ENCODE data around the gene SETBP1. TPM values are rescaled to one million over a fixed set of nuclear protein-coding genes. Genes with fewer than 3 reads are reported as not detected.

Gene SETBP1
- total RNA-seq, 1 donor from 2014 or later: 15.5 TPM

GRCh38 chr18:44774191-44774590 lies 93.5 kb downstream of the SETBP1 start:
- intact Hi-C loops (cut with DNase I): no loop called here
- no peak for DNase-seq (ENCODE audit: low spot score)

GRCh38 chr18:44777457-44778192 lies 96.9 kb downstream of the SETBP1 start:
- no peak for DNase-seq (ENCODE audit: low spot score)
- intact Hi-C loops (cut with DNase I): no loop called here

DNA sequence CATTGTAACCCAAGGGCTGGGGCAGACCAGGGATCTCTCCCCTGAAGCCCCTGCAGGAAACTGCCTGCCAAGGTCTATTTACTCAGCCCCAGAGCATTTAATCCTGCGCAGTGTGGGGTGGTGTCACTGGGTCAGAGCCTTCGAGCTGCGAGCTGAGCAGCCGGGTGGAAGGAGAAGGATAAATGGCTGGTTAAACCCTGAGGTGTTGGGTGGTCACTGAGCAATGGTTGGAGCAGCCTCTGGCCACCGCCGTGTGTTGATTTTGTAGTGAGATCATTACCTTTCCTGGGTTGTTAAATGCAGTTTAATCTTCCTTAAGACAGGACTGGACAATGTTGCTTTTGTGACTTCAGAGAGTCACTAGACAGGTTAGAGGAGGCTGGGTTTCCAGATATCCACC lies 98.1 kb downstream of the SETBP1 start:
- no peak for DNase-seq (ENCODE audit: low spot score)
- intact Hi-C loops (cut with DNase I): no loop called here

- intact Hi-C loops (cut with DNase I): no loop called here
- no peak for DNase-seq (ENCODE audit: low spot score)
These were observed 99.1 kb downstream of the SETBP1 start for GRCh38 chr18:44779753-44780292.

- DNase-seq (ENCODE audit: low spot score): no peak
- intact Hi-C loops (cut with DNase I): no loop called here
These were observed 101.2 kb downstream of the SETBP1 start for GRCh38 chr18:44781886-44782285.

GRCh38 chr18:44782617-44783016 lies 101.9 kb downstream of the SETBP1 start:
- no peak for DNase-seq (ENCODE audit: low spot score)
- intact Hi-C loops (cut with DNase I): no loop called here

- intact Hi-C loops (cut with DNase I): no loop called here
- no peak for DNase-seq (ENCODE audit: low spot score)
These were observed 102.7 kb downstream of the SETBP1 start for GRCh38 chr18:44783371-44783770.

DNA sequence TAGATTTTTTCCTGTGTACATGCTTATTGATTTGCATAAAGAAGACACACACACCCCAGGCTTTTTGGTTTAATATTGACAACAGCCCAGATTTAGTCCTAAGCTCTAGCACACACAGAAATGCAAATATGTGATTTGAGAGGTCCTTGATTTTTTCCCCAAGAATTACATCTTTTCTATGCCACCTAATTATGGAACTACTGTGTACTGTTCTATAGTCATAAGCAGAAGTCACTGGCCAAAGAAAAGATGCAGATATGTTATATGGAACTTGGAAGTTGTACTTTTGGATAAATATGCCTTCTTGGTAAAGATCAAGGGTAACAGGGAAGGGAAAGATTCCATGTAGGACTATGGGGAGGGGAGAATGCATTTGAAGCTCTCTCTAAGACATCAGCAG lies 105.6 kb downstream of the SETBP1 start:
- no peak for DNase-seq (ENCODE audit: low spot score)
- intact Hi-C loops (cut with DNase I): no loop called here

GRCh38 chr18:44786688-44787087 lies 106.0 kb downstream of the SETBP1 start:
- DNase-seq (ENCODE audit: low spot score): no peak
- intact Hi-C loops (cut with DNase I): no loop called here

GRCh38 chr18:44788334-44788733 lies 107.6 kb downstream of the SETBP1 start:
- no peak for DNase-seq (ENCODE audit: low spot score)
- intact Hi-C loops (cut with DNase I): no loop called here

- intact Hi-C loops (cut with DNase I): loop anchor here (5.0 to 10.0 kb wide), 4 partner anchors 47 to 107 kb away; partner anchors contain the start of gene SETBP1
- no peak for DNase-seq (ENCODE audit: low spot score)
These were observed 109.0 kb downstream of the SETBP1 start for GRCh38 chr18:44789710-44790109.

GRCh38 chr18:44790860-44791259 lies 110.2 kb downstream of the SETBP1 start:
- intact Hi-C loops (cut with DNase I): loop anchor here (5.0 to 10.0 kb wide), 4 partner anchors 49 to 109 kb away; partner anchors contain the start of gene SETBP1
- no peak for DNase-seq (ENCODE audit: low spot score)

DNA sequence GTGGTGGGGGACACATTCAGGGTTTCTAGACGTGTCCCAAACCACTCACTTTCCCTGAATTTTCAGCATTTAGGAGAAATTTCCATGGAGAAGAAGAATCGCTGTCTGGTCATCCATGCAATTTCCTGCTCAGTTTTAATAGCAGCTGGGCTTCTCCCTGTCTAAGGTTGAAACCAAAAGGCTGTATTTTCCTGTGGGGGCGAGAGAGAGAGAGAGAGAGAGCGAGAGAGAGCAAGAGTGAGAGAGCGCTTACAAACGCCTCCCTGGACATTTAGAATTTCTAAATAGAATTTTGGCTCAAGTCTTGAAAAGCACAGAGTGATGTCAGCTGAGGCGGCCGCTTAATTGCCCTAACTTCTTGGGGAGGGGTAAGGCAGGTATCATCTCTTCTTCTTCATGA lies 110.8 kb downstream of the SETBP1 start:
- intact Hi-C loops (cut with DNase I): loop anchor here (5.0 to 10.0 kb wide), 4 partner anchors 49 to 109 kb away; partner anchors contain the start of gene SETBP1
- DNase-seq (ENCODE audit: low spot score): no peak

GRCh38 chr18:44792456-44793061 lies 111.9 kb downstream of the SETBP1 start:
- intact Hi-C loops (cut with DNase I): loop anchor here (5.0 to 10.0 kb wide), 4 partner anchors 50 to 110 kb away; partner anchors contain the start of gene SETBP1
- no peak for DNase-seq (ENCODE audit: low spot score)

DNA sequence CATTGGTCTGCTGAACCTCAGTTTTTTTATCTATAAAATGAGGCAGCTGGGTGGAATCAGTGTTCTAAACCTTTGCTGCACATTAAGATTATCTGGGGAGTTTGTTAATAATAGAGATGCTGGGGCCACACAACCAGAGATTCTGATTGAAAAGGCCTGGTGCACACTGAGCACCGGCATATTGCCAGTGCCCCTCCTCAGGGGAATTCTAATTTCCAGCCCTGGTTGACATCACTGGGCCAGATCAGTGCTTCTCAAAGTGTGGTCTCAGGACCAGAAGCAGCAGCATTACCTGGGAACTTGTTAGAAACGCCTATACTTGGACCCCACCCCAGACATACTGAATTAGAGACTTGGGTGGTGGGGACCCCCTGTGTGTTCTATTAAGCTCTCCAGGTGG lies 112.5 kb downstream of the SETBP1 start:
- intact Hi-C loops (cut with DNase I): loop anchor here (5.0 to 10.0 kb wide), 4 partner anchors 51 to 111 kb away; partner anchors contain the start of gene SETBP1
- no peak for DNase-seq (ENCODE audit: low spot score)

DNA sequence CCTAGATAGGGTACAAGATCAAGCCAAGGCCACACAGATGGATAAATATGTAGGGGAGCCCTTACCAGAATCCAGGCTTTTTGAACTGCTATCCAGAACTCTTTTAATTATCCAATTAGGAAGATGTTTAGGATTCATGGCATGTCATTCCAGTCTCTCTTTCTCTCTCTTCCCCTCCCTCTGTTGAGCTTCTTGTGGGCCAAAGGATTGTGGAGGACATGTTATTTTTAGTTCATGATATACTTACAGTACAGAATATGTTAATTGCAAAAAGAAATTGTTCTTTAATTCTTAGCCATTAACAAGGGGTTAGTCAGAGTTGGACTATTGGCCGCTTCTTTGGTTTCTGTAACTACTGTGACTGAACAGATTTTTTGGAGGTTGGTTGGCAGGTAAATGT lies 113.0 kb downstream of the SETBP1 start:
- no peak for DNase-seq (ENCODE audit: low spot score)
- intact Hi-C loops (cut with DNase I): loop anchor here (5.0 to 10.0 kb wide), 4 partner anchors 51 to 111 kb away; partner anchors contain the start of gene SETBP1

DNA sequence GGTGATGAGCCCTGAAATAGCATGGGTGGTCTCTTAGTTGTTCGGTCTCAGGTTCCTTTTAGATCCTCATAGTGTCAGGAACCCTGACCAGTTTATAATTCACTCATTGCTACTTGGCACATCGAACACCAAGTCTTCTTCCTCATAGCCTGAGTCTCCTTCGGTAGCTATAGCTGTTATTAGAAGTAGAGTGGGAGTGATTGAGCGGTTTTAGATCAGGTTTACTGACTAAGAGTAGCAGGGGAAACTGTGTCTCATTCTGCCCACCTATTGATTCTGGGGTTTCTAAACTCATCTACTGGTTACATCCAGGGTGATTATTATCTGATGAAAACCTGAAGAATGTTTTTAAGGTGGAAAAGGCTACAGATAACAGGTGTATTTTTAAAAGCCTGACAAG lies 114.6 kb downstream of the SETBP1 start:
- no peak for DNase-seq (ENCODE audit: low spot score)
- intact Hi-C loops (cut with DNase I): loop anchor here (10.0 kb wide), 1 partner anchor 90 kb away; no protein-coding TSS in a partner anchor

DNA sequence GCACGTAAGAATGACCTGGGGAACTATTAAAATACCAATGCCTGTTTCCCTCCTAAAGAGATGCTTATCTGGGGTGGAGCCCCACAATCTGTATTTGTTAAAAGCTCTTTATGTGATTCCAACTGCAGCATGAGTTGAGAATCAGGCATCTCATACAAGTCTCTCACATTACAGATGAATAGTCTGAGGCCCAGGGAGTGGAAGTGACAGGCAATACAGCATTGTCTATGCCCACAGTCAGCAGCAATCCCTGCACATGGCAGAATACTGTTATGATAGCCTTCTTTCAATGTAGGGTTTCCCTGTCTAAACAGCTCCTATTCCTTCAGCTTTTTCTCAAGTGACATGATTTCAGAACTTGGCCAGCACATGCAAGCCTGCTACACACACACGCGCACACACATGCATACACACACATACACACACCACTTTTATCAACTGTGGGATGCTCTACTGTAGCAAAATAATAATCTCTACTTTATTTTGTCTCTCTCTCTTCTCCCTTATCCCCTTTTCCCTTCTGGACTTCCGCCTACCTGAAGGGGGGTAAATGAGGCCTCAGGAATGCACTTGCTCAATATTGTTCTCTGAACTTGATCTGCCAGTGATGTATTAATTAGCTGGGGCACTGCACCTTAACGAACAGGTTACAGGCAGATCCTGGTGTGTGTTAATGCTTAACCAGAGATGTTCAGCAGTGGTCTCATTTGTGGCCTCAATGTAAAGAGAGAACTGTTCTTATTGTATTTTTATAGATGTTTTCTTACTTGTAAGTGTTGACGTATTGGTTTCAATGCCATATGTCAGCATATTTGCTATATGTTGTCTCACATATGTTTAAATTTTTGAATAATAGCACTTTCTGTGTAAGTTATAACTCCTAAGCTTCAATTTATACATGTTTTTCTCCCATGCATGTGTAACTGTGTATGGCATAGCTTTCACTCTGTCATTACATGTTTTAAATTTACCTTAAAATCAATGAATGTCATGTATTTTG lies 116.0 kb downstream of the SETBP1 start:
- no peak for DNase-seq (ENCODE audit: low spot score)
- intact Hi-C loops (cut with DNase I): loop anchor here (10.0 kb wide), 1 partner anchor 88 kb away; no protein-coding TSS in a partner anchor

DNA sequence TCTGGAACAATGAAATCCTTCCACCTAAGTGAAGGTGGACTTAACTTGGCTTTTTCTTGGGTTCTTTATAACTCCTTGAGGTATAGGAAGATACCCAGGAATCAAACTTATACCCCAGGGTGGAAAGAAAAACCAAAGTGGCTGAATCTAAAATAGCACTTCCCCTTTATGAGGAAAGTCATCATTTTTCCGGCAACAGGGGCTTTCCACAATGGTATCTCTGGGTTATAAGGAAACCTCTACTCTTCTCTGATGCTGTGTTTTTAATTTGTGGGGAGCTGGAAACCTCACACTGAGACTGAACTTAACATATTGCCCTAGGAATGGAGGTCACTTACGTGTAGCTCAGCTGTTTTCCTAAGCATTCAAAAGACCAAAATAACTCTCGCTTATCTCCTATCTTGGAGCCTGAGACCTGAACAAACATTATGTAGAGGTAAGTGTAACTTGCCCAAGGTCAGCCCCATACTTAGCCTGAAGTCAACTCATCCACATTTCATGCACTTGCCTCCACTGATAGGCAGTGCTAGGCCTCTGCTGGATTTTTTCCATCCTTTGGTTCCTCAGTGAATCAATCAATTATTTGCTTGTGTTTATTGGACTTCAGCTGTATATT lies 117.9 kb downstream of the SETBP1 start:
- no peak for DNase-seq (ENCODE audit: low spot score)
- intact Hi-C loops (cut with DNase I): loop anchor here (10.0 kb wide), 1 partner anchor 86 kb away; no protein-coding TSS in a partner anchor

Measured in cardiac septum (tissue), 1 donor.